ENCODE measurements around the gene BMERB1. TPM values are rescaled to one million over a fixed set of nuclear protein-coding genes. Genes with fewer than 3 reads are reported as not detected.
"Not testable (repeated sequence)": the region's sequence is repeated elsewhere in the genome, so short reads cannot be mapped to it uniquely, and the experiment has no call there.

Gene BMERB1
- 16.1 TPM for total RNA-seq
- long read RNA-seq, transcript C16orf45-201 (6 exons, 2,404 nt) = major isoform, 48 of 89 reads
- long read RNA-seq, partial matches to known transcripts = 7 of 89 reads
- long read RNA-seq, other reads (novel, unspliced or antisense) = 34 of 89 reads

DNA sequence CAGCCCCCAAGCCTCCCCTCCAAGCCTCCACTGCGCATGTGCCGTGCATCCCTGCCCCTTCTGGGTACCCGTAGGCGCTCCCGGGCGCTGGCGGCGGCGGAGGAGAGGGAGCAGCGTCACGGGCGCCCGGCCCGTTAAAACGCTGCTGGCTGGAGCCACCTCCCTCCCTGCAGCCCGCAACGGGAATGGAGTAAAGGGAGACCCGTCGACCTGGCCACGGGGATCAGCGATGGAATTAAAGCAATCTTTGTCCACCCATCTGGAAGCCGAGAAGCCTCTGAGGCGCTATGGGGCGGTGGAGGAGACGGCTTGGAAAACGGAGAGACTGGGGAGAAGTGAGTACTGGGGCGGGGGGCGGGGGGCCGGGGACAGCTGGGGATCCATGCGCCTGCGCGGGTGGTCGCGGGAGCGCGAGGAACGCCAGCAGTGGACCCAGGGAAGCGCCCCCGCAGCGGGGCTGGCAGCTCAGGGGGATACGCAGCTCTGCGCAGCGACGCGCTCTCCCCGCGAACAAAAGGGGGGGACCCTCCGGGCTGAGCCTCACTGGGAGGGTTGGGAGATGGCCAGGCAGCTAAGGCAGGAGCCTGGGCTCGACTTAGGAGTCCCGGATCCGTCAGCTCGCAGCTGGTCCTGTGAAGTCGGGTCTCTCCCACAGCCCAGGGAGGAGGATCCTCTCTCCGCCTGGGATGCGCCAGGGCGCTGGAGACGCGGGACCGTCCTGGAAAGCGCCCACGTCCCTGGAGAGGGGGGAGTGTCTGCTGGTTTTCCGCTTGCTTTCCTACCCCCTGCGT, at the start of gene BMERB1:
BMERB1 (plus strand) TSS at position 164 of the 791 bp plus-strand sequence; CDS start at position 230, 66 bp downstream.
- Histone ChIP-seq H3K9me3 (no peaks in the 10 kb centered on the region), H3K4me1 (no peaks in the 10 kb centered on the region), H3K27ac (peak within 1 kb of the TSS; percentile 51), H3K36me3 (no peaks in the 10 kb centered on the region), H3K4me3 (peak within 1 kb of the TSS; percentile 69), H3K27me3 (ENCODE audit: low read depth) (peaks cover 12% of the 10 kb centered on the region)
- TF ChIP-seq, protein P1, sequence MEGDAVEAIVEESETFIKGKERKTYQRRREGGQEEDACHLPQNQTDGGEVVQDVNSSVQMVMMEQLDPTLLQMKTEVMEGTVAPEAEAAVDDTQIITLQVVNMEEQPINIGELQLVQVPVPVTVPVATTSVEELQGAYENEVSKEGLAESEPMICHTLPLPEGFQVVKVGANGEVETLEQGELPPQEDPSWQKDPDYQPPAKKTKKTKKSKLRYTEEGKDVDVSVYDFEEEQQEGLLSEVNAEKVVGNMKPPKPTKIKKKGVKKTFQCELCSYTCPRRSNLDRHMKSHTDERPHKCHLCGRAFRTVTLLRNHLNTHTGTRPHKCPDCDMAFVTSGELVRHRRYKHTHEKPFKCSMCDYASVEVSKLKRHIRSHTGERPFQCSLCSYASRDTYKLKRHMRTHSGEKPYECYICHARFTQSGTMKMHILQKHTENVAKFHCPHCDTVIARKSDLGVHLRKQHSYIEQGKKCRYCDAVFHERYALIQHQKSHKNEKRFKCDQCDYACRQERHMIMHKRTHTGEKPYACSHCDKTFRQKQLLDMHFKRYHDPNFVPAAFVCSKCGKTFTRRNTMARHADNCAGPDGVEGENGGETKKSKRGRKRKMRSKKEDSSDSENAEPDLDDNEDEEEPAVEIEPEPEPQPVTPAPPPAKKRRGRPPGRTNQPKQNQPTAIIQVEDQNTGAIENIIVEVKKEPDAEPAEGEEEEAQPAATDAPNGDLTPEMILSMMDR (IDR thresholded peaks at IDR 0.05) = no peak
- DNase-seq (peak; percentile 50), ATAC-seq (peak; percentile 81 to 86)
- intact Hi-C loops (cut with DNase I) = no loop called here

- ATAC-seq; H3K36me3 ChIP-seq; H3K27me3 ChIP-seq (ENCODE audit: low read depth); intact Hi-C loops (cut with DNase I); H3K9me3 ChIP-seq; H3K4me3 ChIP-seq; H3K27ac ChIP-seq; DNase-seq; H3K4me1 ChIP-seq: not testable (repeated sequence)
Observed at GRCh38 chr16:15388060-15388459, 46.3 kb upstream of the BMERB1 start.

DNA sequence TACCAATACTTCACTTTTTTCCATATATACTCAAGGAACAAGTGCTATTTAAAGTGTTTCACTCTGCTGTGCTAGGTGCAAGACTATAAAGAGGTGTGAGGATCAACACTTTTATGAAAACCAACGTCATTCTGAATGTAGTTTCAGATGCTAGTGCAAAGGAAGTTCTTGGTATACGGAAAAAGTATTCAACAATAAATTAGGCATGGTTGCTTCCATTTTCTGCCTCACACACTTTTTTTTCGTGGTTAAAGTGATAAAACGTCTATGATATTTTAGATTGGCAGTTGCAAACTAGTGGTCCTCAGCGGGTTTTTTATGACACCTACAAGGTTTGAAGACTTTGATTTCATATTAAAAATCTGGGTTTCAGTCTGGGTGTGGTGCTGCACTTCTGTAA, 44.5 kb upstream of the BMERB1 start:
- ATAC-seq; H3K27me3 ChIP-seq (ENCODE audit: low read depth); H3K27ac ChIP-seq; intact Hi-C loops (cut with DNase I); H3K4me3 ChIP-seq; H3K9me3 ChIP-seq; H3K36me3 ChIP-seq; H3K4me1 ChIP-seq; DNase-seq: not testable (repeated sequence)

GRCh38 chr16:15393025-15393424, 41.4 kb upstream of the BMERB1 start:
- ATAC-seq; H3K36me3 ChIP-seq; H3K27me3 ChIP-seq (ENCODE audit: low read depth); H3K27ac ChIP-seq; H3K9me3 ChIP-seq; DNase-seq; H3K4me3 ChIP-seq; intact Hi-C loops (cut with DNase I); H3K4me1 ChIP-seq: not testable (repeated sequence)

DNA sequence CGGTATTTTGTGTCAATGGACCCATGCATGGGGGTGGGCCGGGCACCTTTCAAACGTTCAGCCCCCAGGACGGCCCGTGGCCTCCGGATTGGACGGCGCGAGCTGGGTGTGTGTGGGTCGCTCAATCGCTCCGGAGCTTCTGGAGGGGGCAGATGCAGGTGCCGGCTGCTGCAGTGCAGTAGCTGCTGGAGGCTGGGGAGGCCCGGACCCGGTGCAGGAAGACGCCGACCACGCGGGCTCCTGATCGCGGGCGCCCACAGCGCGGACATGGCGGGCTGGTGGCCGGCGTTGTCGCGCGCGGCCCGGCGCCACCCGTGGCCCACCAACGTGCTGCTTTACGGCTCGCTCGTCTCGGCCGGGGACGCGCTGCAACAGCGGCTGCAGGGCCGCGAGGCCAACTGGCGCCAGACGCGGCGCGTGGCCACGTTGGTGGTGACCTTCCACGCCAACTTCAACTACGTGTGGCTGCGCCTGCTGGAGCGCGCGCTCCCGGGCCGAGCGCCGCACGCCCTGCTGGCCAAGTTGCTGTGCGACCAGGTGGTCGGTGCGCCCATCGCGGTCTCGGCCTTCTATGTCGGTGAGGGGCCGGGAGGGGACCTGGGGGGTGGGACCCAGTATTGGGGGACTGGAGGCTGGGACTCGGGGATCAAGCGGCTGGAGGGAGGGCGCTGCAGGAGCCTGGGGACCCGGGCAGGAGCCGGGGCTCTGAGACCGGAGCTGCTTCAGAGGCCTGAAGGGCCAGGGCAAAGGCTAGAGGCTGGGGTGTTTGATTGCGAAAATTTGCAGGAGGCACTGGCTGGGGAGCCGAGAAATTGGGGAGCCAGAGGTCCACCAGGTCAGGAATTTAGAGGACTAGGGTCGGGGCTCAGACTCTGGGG, 38.5 kb upstream of the BMERB1 start, which contains the start of gene MPV17L:
MPV17L (plus strand) TSS at position 124 of the 878 bp plus-strand sequence; CDS start at position 268, 144 bp downstream.
- H3K4me1 ChIP-seq; H3K36me3 ChIP-seq; intact Hi-C loops (cut with DNase I); H3K27me3 ChIP-seq (ENCODE audit: low read depth); H3K27ac ChIP-seq; H3K9me3 ChIP-seq: not testable (repeated sequence)
- H3K4me3 ChIP-seq = peak within 1 kb of the TSS; percentile 55
- ATAC-seq (peak; percentile 71 to 80), DNase-seq (peak; percentile 59)

DNA sequence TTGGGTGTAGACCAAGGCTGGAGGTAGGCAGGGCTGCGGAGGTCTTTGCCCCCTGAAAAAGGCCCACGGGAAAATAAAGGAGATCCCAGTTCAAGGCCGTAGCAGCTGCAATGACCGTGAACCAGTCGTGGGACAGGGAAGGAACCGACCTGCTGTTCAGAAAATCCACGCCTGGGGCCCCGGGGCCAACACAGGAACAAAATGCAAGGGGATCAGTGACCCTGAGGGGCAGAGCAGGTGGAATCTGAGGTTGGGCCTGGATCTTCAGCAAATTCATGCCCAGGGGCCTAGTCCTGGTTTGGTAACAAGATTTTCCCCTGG, 37.9 kb upstream of the BMERB1 start:
- H3K36me3 ChIP-seq; H3K9me3 ChIP-seq; DNase-seq; H3K4me1 ChIP-seq; H3K27me3 ChIP-seq (ENCODE audit: low read depth); H3K27ac ChIP-seq; ATAC-seq; intact Hi-C loops (cut with DNase I): not testable (repeated sequence)
- peak overlapping the region; percentile 55 for H3K4me3 ChIP-seq

GRCh38 chr16:15396948-15397594, 37.3 kb upstream of the BMERB1 start:
- no peaks in the 10 kb centered on the region for H3K36me3 ChIP-seq
- no peak for DNase-seq
- TF ChIP-seq, protein P1 (IDR thresholded peaks at IDR 0.05) = no peak
- no peak overlapping the region for H3K27ac ChIP-seq
- peaks cover 10% of the 10 kb centered on the region for H3K27me3 ChIP-seq (ENCODE audit: low read depth)
- no peaks in the 10 kb centered on the region for H3K9me3 ChIP-seq
- intact Hi-C loops (cut with DNase I) = no loop called here
- no peaks in the 10 kb centered on the region for H3K4me1 ChIP-seq
- ATAC-seq = no peak
- H3K4me3 ChIP-seq = no peak overlapping the region

Measured in lower lobe of right lung (tissue), 2 donors.